Nephron progenitor cell (in vitro differentiated cells): ENCODE measurements around the gene ADAP1.

Source experiments
- DNase-seq: peaks from one replicate; pipeline ENCODE4 v3.0.0; 2021
- H3K27ac Mint-ChIP-seq: 2 replicates; pipeline ENCODE4 v1.8.0; 2021; ENCODE audit warnings: mild to moderate bottlenecking, moderate library complexity, mixed read lengths
- H3K27me3 Mint-ChIP-seq: 2 replicates; pipeline ENCODE4 v1.8.0; 2021; ENCODE audit warnings: mild to moderate bottlenecking, low read depth, mixed read lengths; ENCODE audit not compliant: poor library complexity
- H3K36me3 Mint-ChIP-seq: 2 replicates; pipeline ENCODE4 v1.8.0; 2021; ENCODE audit warnings: low read depth, mixed read lengths
- H3K4me1 Mint-ChIP-seq: 2 replicates; pipeline ENCODE4 v1.8.0; 2021; ENCODE audit warnings: mixed read lengths
- H3K4me3 Mint-ChIP-seq: 2 replicates; pipeline ENCODE4 v1.8.0; 2021; ENCODE audit warnings: mild to moderate bottlenecking, moderate library complexity, mixed read lengths
- H3K9me3 Mint-ChIP-seq: 2 replicates; pipeline ENCODE4 v1.8.0; 2021; ENCODE audit warnings: mild to moderate bottlenecking, moderate library complexity, mixed read lengths
- TF ChIP-seq, protein P1 (sequence below): fragments of 200-600 bp; sonication (generic); IDR thresholded peaks from 2 replicates; pipeline ENCODE4 v1.5.0; 2021; ENCODE audit warnings: antibody characterized with exemption

Gene ADAP1

DNA sequence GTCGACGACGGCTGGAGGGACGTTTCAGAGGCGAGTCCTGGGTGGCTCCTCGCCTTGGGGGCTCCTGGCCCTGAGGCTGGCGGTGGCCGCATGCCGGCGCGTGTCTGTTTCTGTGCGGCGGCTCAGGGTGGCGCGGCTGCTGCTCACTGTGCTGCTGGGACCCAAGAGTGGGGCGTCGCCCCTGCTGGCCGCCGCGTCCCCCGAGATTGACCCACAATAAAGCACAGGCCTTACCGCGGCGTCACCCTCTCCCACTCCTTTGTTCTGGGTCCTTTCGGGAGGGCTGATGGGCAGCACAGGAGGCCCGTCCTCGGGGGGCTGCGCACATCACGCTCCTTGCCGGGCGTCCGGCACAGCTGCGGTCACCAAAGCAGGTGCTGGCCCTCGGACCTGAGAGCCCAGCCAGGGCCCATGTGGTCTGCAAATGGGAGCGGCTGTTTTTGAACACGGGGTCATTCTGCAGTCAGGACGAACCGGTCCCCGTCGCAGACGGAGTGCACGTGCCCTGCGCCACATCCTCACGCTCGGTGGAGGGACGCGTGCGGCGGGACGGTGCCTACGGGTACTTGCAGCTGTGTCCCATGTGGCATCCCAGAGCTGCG lies 58.9 kb downstream of the ADAP1 start:
- Mint-ChIP-seq H3K9me3 (no peaks in the 10 kb centered on the region), H3K27me3 (peaks cover 3% of the 10 kb centered on the region), H3K4me3 (no peak overlapping the region), H3K4me1 (peaks cover 5% of the 10 kb centered on the region), H3K27ac (no peak overlapping the region), H3K36me3 (peaks cover 31% of the 10 kb centered on the region)
- TF ChIP-seq, protein P1, sequence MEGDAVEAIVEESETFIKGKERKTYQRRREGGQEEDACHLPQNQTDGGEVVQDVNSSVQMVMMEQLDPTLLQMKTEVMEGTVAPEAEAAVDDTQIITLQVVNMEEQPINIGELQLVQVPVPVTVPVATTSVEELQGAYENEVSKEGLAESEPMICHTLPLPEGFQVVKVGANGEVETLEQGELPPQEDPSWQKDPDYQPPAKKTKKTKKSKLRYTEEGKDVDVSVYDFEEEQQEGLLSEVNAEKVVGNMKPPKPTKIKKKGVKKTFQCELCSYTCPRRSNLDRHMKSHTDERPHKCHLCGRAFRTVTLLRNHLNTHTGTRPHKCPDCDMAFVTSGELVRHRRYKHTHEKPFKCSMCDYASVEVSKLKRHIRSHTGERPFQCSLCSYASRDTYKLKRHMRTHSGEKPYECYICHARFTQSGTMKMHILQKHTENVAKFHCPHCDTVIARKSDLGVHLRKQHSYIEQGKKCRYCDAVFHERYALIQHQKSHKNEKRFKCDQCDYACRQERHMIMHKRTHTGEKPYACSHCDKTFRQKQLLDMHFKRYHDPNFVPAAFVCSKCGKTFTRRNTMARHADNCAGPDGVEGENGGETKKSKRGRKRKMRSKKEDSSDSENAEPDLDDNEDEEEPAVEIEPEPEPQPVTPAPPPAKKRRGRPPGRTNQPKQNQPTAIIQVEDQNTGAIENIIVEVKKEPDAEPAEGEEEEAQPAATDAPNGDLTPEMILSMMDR: no peak
- DNase-seq: no peak

DNA sequence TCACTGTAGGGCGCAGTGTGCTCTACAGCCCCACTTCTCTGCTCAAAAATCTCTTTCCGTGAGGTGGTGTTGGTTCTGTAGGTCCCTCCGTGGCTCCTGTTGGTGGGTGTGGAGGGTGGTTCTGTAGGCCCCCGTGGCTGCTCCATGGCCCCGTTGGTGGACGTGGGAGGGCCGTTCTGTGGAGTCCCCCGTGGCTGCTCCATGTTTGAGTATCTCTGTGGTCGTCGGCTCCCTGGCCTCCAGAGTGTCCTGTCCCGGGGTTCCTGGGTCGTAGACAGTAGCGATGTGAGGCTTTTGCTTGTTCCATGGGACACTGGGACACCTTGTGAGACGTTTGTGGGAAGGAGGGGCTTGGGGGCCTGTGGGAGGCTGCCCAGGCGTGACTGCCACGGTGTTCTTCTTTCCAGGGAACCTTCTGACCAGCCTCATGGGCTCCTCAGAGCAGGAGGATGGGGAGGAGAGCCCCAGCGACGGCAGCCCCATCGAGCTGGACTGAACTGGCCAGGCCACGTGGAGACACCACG lies 59.5 kb downstream of the ADAP1 start:
- Mint-ChIP-seq H3K9me3 (no peaks in the 10 kb centered on the region), H3K4me1 (peaks cover 5% of the 10 kb centered on the region), H3K27me3 (peaks cover 3% of the 10 kb centered on the region), H3K36me3 (peaks cover 32% of the 10 kb centered on the region), H3K4me3 (no peak overlapping the region), H3K27ac (no peak overlapping the region)
- DNase-seq: no peak
- TF ChIP-seq, protein P1: no peak

DNA sequence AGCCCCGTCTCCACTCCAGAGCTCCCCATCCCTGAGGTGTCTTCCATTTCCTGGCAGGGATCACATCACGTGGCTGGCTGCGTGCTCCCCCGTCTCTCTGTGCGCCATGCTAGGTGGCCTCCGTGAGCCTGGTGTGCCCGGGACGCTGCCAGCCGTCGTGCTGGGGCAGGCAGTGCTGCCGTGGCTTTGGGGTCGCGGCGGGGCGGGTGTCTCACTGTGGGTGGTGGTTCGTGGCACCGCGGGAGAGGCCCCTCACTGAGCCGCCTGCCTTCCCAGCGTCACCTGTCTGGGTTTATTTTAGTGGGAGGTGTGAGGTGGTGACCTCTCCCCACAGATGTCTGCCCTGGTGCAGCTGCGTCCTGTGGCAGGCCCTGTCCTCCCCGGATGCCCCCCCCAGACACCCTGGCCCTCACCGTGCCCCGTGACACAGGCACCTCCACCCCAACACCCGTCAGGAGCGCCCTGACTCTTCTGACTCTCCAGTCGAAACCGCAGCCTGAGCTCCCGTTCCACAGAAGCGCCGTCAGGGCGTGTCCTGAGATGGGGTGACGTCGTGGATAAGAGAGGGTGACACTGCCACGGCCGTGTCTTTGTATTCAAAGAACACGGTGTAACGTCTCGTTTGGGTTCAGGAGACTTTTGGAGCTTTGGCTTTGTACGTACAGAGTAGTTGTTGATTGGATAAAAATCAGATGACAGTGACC lies 60.2 kb downstream of the ADAP1 start:
- no peak overlapping the region for H3K4me3 Mint-ChIP-seq

DNA sequence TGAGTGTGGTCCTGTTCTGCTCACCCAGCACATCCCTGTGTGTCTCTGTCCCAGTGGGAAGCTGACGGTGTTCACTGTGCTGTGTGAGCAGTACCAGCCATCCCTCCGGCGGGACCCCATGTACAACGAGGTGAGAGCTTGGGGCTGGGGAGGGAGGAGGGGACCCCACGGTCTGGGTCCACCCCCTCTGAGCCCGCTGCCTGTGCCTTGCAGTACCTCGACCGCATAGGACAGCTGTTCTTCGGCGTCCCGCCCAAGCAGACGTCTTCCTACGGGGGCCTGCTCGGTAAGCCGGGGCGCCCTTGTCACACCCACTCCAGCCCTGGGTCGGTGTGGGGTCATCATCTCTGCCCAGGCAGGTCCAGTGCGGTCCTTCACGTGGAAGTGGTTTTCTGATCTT lies 60.8 kb downstream of the ADAP1 start:
- H3K4me3 Mint-ChIP-seq: no peak overlapping the region
- TF ChIP-seq, protein P1: no peak
- no peak for DNase-seq
- no peaks in the 10 kb centered on the region for H3K9me3 Mint-ChIP-seq
- no peak overlapping the region for H3K27ac Mint-ChIP-seq
- peaks cover 32% of the 10 kb centered on the region for H3K36me3 Mint-ChIP-seq
- H3K4me1 Mint-ChIP-seq: no peaks in the 10 kb centered on the region
- peaks cover 3% of the 10 kb centered on the region for H3K27me3 Mint-ChIP-seq

More for the DNA sequence above, 60.2 kb downstream of the ADAP1 start:
- peaks cover 32% of the 10 kb centered on the region for H3K36me3 Mint-ChIP-seq
- TF ChIP-seq, protein P1: no peak
- peaks cover 3% of the 10 kb centered on the region for H3K27me3 Mint-ChIP-seq
- no peak overlapping the region for H3K27ac Mint-ChIP-seq
- H3K9me3 Mint-ChIP-seq: no peaks in the 10 kb centered on the region
- peaks cover under 1% of the 10 kb centered on the region for H3K4me1 Mint-ChIP-seq
- no peak for DNase-seq

DNA sequence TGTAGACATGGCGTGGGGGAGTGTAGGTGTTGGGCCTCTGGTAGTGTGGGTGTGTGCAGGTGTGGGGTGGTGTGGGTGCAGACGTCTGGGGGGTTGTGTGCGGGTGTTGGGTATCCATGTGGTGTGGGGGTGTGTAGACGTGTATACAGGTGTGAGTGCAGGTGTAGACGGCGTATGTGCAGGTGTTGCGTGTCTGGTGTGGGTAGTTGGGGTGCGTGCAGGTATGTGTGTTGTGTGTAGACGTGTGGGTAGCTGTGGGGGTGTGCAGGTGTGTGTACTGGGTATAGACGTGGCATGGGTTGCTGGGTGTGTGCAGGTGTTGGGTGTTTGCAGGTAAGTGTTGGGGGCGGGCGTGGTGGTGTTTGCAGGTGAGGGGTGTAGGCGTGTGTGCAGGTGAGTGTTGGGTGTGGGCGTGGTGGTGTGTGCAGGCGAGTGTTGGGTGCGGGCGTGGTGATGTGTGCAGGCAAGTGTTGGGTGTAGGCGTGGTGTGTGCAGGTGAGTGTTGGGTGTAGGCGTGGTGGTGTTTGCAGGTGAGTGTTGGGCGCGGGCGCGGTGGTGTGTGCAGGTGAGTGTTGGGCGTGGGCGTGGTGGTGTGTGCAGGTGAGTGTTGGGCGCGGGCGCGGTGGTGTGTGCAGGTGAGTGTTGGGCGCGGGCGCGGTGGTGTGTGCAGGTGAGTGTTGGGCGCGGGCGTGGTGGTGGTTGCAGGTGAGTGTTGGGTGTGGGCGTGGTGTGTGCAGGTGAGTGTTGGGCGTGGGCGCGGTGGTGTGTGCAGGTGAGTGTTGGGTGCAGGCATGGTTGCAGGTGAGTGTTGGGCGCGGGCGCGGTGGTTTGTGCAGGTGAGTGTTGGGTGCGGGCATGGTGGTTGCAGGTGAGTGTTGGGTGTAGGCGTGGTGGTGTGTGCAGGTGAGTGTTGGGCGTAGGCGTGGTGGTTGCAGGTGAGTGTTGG lies 61.6 kb downstream of the ADAP1 start:
- Mint-ChIP-seq H3K27me3 (peaks cover 3% of the 10 kb centered on the region), H3K4me1 (no peaks in the 10 kb centered on the region), H3K27ac (no peak overlapping the region), H3K4me3 (no peak overlapping the region), H3K36me3 (peaks cover 36% of the 10 kb centered on the region), H3K9me3 (no peaks in the 10 kb centered on the region)
- DNase-seq: no peak
- TF ChIP-seq, protein P1: no peak
